Activated CD8-positive, alpha-beta memory T cell treated with anti-CD3 and anti-CD28 coated beads, Interleukin-2, amount 50 U/mL, for 1 hour (primary cell): ENCODE results near the gene PITPNB.

ENCODE experiments used
- DNase-seq: peaks from one replicate; pipeline ENCODE4 v3.0.0-alpha.2; 2020; ENCODE audit errors: extremely low read depth

The PITPNB gene

GRCh38 chr22:27802346-27803073 lies 116.5 kb downstream of the PITPNB start:
- no peak for DNase-seq
